Measurements from ENCODE around the gene DDO. TPM values are rescaled to one million over a fixed set of nuclear protein-coding genes. Genes with fewer than 3 reads are reported as not detected.

The DDO gene
- total and polyA plus RNA-seq, 2 of the 4 experiments (the other 2 are of a cell fraction): 0.15 to 0.18 TPM

DNA sequence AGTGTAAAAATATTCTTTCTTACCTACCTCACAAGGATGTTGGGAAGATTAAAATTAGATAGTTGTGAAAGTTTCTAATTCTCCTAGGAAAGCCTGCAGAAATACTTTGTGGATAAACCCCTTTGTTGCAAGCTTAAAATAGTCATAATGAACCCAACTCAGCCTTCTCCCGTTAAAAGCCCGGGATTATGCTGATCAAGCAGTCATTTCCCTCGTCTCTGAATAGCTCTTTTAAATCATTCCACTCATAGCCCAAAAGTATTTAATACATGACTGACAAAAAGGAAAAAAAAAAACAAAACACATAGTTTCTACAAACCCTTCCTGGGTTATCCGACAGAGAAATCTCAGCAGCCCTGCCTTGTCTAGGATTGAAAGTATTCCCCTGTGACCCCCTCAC lies 46.3 kb downstream of the DDO start:
- H3K23ac ChIP-seq (ENCODE audit: low read depth, low read length): no peak overlapping the region
- no peak overlapping the region for H3K27ac ChIP-seq (ENCODE audit: insufficient read depth, low read length)
- no peak overlapping the region for H2BK20ac ChIP-seq (ENCODE audit: low read depth, low read length)
- DNase-seq: no peak
- H3K36me3 ChIP-seq (ENCODE audit: control insufficient read depth, insufficient read depth, low read length): no peaks in the 10 kb centered on the region
- CTCF ChIA-PET: no interaction called here
- H4K91ac ChIP-seq (ENCODE audit: insufficient read depth, low read depth, low read length): no peak overlapping the region
- H4K5ac ChIP-seq (ENCODE audit: low read depth, low read length): no peak overlapping the region
- no peak overlapping the region for H2BK15ac ChIP-seq (ENCODE audit: low read depth, low read length)
- H3K9me3 ChIP-seq (ENCODE audit: control insufficient read depth, insufficient read depth, low read length): no peaks in the 10 kb centered on the region
- ATAC-seq (ENCODE audit: low read depth): no peak
- no peaks in the 10 kb centered on the region for H3K79me1 ChIP-seq (ENCODE audit: low read depth in 1 of 2, low read length in 2 of 2)
- H3K4me2 ChIP-seq (ENCODE audit: low read depth, low read length): no peak overlapping the region
- H3K4ac ChIP-seq (ENCODE audit: low read depth, low read length): no peak overlapping the region
- no peak overlapping the region for H2BK120ac ChIP-seq (ENCODE audit: low read depth, low read length)
- no peaks in the 10 kb centered on the region for H3K9me1 ChIP-seq (ENCODE audit: insufficient read depth, low read length)
- H3K4me1 ChIP-seq (ENCODE audit: control insufficient read depth, insufficient read depth, low read length): no peaks in the 10 kb centered on the region
- H4K20me1 ChIP-seq (ENCODE audit: insufficient read depth, low read length): no peaks in the 10 kb centered on the region
- no CpG with 5 or more reads among the region's 4 CpGs for WGBS, 2 experiments (ENCODE audit: extremely low coverage in 2 of 2, insufficient read length in 1 of 2)
- H4K8ac ChIP-seq (ENCODE audit: low read depth in 2 of 2, low read length in 2 of 2): no peak overlapping the region
- no TSS peak for BruUV-seq (replicated peaks)
- POLR2A ChIA-PET (ENCODE audit: unreplicated experiment): interaction anchor here (0.7 kb wide), 1 partner anchor 48 kb away, joined by 3 read pairs; no protein-coding TSS in a partner anchor
- H3K9ac ChIP-seq (ENCODE audit: low read depth, low read length): no peak overlapping the region
- H3K27me3 ChIP-seq (ENCODE audit: control insufficient read depth, insufficient read depth, low read length): peaks cover 35% of the 10 kb centered on the region
- dilution Hi-C loops (cut with HindIII; ENCODE audit: low sequenced_read_pairs, unreplicated experiment): no loop called here
- no peak for TF ChIP-seq MAZ (IDR thresholded peaks at IDR 0.05; ENCODE audit: borderline replicate concordance, low read depth, low read length)
- no peak for TF ChIP-seq MAFK (IDR thresholded peaks at IDR 0.05; ENCODE audit: low read depth, low read length)
- TF ChIP-seq NFE2L2 (IDR thresholded peaks at IDR 0.05; ENCODE audit: low read depth, low read length): no peak
- TF ChIP-seq FOS (IDR thresholded peaks at IDR 0.05; ENCODE audit: low read depth, low read length): no peak
- TF ChIP-seq, protein P1, sequence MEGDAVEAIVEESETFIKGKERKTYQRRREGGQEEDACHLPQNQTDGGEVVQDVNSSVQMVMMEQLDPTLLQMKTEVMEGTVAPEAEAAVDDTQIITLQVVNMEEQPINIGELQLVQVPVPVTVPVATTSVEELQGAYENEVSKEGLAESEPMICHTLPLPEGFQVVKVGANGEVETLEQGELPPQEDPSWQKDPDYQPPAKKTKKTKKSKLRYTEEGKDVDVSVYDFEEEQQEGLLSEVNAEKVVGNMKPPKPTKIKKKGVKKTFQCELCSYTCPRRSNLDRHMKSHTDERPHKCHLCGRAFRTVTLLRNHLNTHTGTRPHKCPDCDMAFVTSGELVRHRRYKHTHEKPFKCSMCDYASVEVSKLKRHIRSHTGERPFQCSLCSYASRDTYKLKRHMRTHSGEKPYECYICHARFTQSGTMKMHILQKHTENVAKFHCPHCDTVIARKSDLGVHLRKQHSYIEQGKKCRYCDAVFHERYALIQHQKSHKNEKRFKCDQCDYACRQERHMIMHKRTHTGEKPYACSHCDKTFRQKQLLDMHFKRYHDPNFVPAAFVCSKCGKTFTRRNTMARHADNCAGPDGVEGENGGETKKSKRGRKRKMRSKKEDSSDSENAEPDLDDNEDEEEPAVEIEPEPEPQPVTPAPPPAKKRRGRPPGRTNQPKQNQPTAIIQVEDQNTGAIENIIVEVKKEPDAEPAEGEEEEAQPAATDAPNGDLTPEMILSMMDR (conservative IDR thresholded peaks at IDR 0.05; ENCODE audit: low read depth, low read length): no peak
- no peak for TF ChIP-seq RFX5 (IDR thresholded peaks at IDR 0.05; ENCODE audit: low read depth, low read length)
- no peak for TF ChIP-seq MXI1 (IDR thresholded peaks at IDR 0.05; ENCODE audit: borderline replicate concordance, low read depth, low read length)
- TF ChIP-seq POLR2A (IDR thresholded peaks at IDR 0.05; ENCODE audit: low read depth, low read length): no peak
- TF ChIP-seq CEBPB (IDR thresholded peaks at IDR 0.05; ENCODE audit: low read depth, low read length): no peak
- TF ChIP-seq, protein P2, sequence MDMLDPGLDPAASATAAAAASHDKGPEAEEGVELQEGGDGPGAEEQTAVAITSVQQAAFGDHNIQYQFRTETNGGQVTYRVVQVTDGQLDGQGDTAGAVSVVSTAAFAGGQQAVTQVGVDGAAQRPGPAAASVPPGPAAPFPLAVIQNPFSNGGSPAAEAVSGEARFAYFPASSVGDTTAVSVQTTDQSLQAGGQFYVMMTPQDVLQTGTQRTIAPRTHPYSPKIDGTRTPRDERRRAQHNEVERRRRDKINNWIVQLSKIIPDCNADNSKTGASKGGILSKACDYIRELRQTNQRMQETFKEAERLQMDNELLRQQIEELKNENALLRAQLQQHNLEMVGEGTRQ (IDR thresholded peaks at IDR 0.05; ENCODE audit: low read depth, low read length): no peak
- TF ChIP-seq, protein P3, sequence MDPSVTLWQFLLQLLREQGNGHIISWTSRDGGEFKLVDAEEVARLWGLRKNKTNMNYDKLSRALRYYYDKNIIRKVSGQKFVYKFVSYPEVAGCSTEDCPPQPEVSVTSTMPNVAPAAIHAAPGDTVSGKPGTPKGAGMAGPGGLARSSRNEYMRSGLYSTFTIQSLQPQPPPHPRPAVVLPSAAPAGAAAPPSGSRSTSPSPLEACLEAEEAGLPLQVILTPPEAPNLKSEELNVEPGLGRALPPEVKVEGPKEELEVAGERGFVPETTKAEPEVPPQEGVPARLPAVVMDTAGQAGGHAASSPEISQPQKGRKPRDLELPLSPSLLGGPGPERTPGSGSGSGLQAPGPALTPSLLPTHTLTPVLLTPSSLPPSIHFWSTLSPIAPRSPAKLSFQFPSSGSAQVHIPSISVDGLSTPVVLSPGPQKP (IDR thresholded peaks at IDR 0.05; ENCODE audit: borderline replicate concordance, low read depth, low read length): no peak
- no peak for TF ChIP-seq BHLHE40 (IDR thresholded peaks at IDR 0.05; ENCODE audit: low read depth, low read length)
- TF ChIP-seq CHD1 (IDR thresholded peaks at IDR 0.05; ENCODE audit: low read depth, low read length): no peak
- no peak for TF ChIP-seq RAD21 (IDR thresholded peaks at IDR 0.05; ENCODE audit: low read length)
- intact Hi-C loops (cut with micrococcal nuclease): no loop called here
- H3K18ac ChIP-seq (ENCODE audit: low read depth, low read length): no peak overlapping the region
- no peak overlapping the region for H3K14ac ChIP-seq (replicated peaks; ENCODE audit: low read depth, low read length)
- no peak overlapping the region for H3K4me3 ChIP-seq (ENCODE audit: insufficient read depth, low read depth, low read length)
- no peak overlapping the region for H2BK5ac ChIP-seq (ENCODE audit: low read depth, low read length, poor library complexity, severe bottlenecking)
- no peak overlapping the region for H2AFZ ChIP-seq (replicated peaks; ENCODE audit: low read length, poor library complexity)
- no peak overlapping the region for H2AK9ac ChIP-seq (replicated peaks; ENCODE audit: low read depth, low read length, poor library complexity)
- H3K56ac ChIP-seq (ENCODE audit: extremely low read depth, insufficient read depth, low read length): no peak overlapping the region
- H2AK5ac ChIP-seq (ENCODE audit: low read depth, low read length): no peak overlapping the region
- in situ Hi-C loops (cut with MboI; ENCODE audit: low sequenced_read_pairs): no loop called here
